Activated CD4-positive, CD25-positive, alpha-beta regulatory T cell treated with anti-CD3 and anti-CD28 coated beads, Interleukin-2, amount 50 U/mL, for 72 hours (primary cell): ENCODE results near the gene AIMP2.
"Not testable (repeated sequence)": the region's sequence is repeated elsewhere in the genome, so short reads cannot be mapped to it uniquely, and the experiment has no call there.

Experiments
- DNase-seq: peaks from one replicate; pipeline ENCODE4 v3.0.0; 2021

The AIMP2 gene

GRCh38 chr7:6026820-6027311 lies 17.8 kb downstream of the AIMP2 start:
- no peak for DNase-seq

- no peak for DNase-seq
Observed at GRCh38 chr7:6027806-6028365, 18.8 kb downstream of the AIMP2 start.

GRCh38 chr7:6028563-6028962 lies 19.5 kb downstream of the AIMP2 start:
- no peak for DNase-seq

GRCh38 chr7:6030988-6031387 lies 21.9 kb downstream of the AIMP2 start, which contains the start of gene ANKRD61:
Gene ANKRD61 (plus strand): TSS chr7:6031376. CDS start chr7:6031376, 0 bp downstream.
- no peak for DNase-seq

GRCh38 chr7:6031567-6031966 lies 22.5 kb downstream of the AIMP2 start:
- DNase-seq = no peak

- DNase-seq = no peak
Observed at GRCh38 chr7:6032167-6032566, 23.1 kb downstream of the AIMP2 start.

GRCh38 chr7:6032641-6033040 lies 23.6 kb downstream of the AIMP2 start:
- no peak for DNase-seq

- no peak for DNase-seq
Observed at GRCh38 chr7:6035165-6035564, 26.1 kb downstream of the AIMP2 start.

- no peak for DNase-seq
Observed at GRCh38 chr7:6035686-6036085, 26.6 kb downstream of the AIMP2 start.

- no peak for DNase-seq
Observed at GRCh38 chr7:6049780-6050179, 40.7 kb downstream of the AIMP2 start.

- DNase-seq = not testable (repeated sequence)
Observed at GRCh38 chr7:6051185-6051584, 42.1 kb downstream of the AIMP2 start.

GRCh38 chr7:6056616-6057015 lies 47.5 kb downstream of the AIMP2 start:
- no peak for DNase-seq

- DNase-seq = no peak
Observed at GRCh38 chr7:6057316-6058129, 48.5 kb downstream of the AIMP2 start.

GRCh38 chr7:6059941-6060340 lies 50.9 kb downstream of the AIMP2 start:
- DNase-seq = not testable (repeated sequence)

- no peak for DNase-seq
Observed at GRCh38 chr7:6071406-6071805, 62.3 kb downstream of the AIMP2 start.
